Measurements from ENCODE around the gene TP53I11.

- TF ChIP-seq CTCF (IDR thresholded peaks at IDR 0.05; ENCODE audit: insufficient read depth, low read length, poor library complexity, severe bottlenecking) (no peak), EZH2phosphoT487 (conservative IDR thresholded peaks at IDR 0.05; ENCODE audit: low read length) (no peak)
Observed at GRCh38 chr11:44915004-44915403, 35.7 kb downstream of the TP53I11 start.
